GM18502 (cell line): ENCODE data around the gene TBXAS1.

ENCODE experiments used
- ATAC-seq: cut with Tn5 transposase; IDR thresholded peaks from one replicate; pipeline ENCODE4 v1.9.1; 2021; ENCODE audit warnings: mild to moderate bottlenecking; ENCODE audit not compliant: unreplicated experiment, poor library complexity

TBXAS1 gene

GRCh38 chr7:140013676-140014075 is 184.6 kb downstream of the TBXAS1 start:
- ATAC-seq = no peak

DNA sequence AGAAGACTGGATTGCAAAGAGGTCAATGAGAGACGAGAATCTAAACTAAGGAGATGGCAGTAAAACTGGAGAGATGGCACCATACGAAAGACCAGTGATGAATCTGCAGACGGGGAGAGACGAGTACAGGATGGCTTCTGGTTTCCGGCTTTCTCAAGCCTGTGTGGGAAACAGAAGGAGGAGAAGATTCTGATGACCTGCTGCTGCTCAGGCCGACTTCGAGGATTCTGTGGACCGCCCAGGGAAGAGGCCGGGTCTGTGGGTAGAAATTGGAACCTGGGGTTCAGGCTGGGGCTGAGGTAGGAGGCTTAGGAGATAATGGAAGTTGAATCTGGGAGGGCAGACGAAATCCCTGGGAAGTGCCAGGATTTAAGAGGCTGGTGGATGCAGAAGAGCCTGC is 185.1 kb downstream of the TBXAS1 start:
- no peak for ATAC-seq

- ATAC-seq = no peak
Observed at GRCh38 chr7:140015471-140015970, 186.5 kb downstream of the TBXAS1 start.

DNA sequence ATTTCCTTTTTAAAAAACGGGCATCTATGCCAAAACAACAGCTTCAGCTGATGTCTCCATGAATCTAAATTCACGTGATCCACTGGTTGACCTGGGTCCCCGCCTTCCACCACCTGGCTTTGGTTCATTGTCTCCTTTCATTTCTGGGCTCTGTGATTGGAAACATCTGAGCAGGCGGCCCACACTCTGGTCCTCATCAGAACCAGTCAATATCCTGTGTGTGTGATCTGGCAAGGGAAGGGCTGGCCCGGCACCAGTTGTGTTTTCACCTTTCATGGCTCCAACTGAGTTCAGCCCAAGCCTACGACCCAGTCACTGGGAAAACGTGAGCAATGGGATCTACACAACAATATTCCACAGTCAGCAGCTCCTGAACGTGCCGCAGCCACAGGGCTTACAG is 187.5 kb downstream of the TBXAS1 start:
- no peak for ATAC-seq

GRCh38 chr7:140017034-140017433 is 188.0 kb downstream of the TBXAS1 start:
- no peak for ATAC-seq

DNA sequence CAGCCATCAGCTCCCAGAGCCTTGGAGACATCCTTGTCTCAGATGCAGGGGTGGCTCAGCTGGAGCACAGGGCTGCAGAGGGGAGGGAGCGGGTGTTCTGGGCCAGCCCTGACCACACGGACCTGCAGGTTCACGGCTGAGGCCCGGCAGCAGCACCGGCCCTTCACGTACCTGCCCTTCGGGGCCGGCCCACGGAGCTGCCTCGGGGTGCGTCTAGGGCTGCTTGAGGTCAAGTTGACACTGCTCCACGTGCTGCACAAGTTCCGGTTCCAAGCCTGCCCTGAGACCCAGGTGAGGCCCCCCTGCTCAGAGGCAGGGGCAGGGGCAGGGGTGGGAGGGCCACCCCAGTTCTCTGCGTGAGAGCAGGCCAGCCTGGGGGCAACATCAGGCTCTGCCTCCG is 188.5 kb downstream of the TBXAS1 start:
- ATAC-seq = no peak

DNA sequence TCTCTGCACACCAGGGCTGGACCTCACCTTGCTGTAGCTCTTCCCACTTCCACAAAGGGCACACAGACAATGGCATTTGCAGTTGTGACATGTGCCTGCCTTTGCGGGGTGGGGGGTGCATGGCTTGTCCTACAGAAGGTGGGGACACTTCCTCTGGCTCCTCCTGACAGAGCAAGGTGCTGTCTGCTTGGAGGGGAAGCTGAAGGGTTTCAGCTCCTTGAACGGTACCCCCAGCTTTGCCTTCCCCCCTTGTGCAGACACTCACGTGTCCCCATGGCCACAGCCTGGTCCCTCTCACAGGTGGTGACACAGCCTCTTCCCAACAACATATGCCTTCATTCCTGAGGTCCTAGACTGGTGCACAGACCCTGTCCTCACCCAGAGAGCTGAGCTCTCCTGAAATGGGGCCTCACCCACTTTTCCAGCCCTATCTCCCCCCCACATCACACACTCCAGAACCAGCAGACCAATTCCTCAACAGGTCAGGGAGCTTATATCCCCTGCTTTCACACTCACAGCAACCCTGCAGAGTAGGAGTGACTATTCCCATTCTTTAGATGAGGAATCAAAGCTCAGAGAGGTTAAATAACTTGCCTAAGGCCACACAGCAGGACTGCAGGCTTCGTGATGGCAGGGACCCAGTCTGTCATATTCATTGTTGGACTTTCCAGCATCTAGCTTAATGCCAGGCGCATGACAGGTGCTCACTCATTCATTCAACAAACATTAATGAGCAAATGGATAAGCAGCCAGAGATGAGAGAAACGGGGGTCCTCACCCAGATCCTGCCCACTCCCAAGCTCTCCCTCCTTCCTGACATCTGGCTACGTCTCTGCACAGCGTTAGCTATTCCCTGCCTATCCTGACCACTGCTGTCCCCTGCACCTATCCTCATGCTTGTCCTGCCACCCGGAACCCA is 189.3 kb downstream of the TBXAS1 start:
- no peak for ATAC-seq

- no peak for ATAC-seq
Observed at GRCh38 chr7:140019172-140019571, 190.1 kb downstream of the TBXAS1 start.

GRCh38 chr7:140019606-140020005 is 190.5 kb downstream of the TBXAS1 start:
- no peak for ATAC-seq

DNA sequence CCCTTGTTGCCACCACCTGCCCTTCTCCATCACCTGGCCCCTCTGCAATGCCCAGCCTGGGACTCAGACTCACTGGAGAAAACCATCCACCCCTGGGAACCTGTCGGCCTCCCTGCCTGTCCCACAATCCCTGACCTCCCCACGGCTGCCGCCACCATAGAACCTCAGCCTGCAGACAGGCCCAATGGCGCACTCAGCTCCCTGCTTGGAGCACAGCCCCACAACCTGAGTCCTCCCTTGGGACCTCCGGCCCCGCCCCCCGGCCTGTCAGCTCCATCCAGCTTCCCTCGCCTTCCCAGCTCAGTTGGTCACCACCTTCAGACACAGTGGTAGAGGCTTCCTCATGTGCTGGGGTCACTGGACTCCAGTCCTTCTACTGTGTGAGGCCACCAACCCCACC is 192.5 kb downstream of the TBXAS1 start:
- ATAC-seq = no peak

DNA sequence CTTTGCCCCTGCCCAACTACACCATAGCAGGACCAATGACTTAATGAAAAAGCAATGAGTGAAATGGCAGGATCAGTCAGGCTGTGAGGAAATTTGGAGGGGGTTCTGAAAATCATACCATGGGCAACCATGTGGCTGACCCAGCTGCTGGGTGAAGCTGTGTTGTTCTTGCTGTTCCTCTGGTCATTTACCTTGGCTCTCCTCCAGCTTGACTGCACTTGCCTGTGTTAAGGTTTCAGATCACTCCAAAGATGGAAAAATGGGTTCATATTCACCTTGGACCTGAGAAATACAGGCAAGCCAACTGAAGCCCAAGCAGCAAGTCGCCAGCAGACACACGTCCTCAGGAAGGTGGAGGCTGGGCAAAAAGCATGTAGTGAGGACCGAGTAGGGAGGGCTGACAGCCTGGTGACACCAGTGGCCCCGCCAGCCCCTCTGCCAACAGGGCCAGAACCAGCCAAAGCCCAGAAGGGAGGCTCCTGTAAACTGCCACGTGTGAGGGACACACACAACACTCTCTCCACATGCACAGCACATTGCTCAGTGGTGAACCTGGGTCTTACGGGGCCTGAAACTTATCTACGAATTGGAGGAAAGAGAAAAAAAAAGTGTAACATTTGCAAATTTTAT is 193.6 kb downstream of the TBXAS1 start:
- ATAC-seq = no peak

GRCh38 chr7:140023728-140024127 is 194.7 kb downstream of the TBXAS1 start:
- no peak for ATAC-seq

DNA sequence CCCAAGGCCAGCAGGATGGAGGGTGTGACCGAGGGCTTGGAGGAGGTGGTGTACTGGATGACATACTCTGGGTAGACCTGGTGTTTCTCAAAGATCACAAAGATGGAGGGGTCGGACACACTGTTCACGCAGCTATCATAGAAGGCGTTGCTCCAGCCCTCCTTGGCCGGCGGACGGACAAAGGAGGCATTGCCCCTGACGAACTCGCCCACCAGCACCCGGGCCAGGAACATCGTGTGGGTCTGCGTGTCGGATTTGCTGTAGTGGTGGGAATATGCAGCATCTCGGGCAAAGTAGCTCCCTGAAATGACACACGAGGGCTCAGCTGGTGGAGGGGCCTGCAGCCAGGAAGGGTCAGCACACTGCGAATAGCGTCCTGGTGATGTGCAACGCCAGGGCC is 195.5 kb downstream of the TBXAS1 start:
- no peak for ATAC-seq

DNA sequence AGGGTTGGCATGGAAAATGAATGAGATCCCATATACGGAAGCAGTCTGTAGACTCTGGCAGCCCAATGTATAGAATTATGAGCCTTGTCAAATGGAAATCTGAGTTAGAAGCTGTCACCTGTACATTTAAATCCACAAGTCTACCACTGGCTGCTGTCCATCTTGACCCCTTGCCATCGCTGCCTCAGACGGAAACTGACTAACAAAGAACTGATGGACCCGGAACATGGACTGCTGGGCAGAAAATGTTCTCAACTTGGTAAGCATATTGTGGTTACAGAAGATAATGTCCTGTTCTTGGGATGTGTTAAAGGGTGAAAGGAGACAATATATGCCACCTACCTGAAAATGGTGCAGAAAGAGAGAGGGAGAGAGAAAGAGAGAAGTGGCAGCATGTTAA is 196.2 kb downstream of the TBXAS1 start:
- no peak for ATAC-seq

GRCh38 chr7:140025814-140026433 is 196.9 kb downstream of the TBXAS1 start:
- ATAC-seq = no peak

DNA sequence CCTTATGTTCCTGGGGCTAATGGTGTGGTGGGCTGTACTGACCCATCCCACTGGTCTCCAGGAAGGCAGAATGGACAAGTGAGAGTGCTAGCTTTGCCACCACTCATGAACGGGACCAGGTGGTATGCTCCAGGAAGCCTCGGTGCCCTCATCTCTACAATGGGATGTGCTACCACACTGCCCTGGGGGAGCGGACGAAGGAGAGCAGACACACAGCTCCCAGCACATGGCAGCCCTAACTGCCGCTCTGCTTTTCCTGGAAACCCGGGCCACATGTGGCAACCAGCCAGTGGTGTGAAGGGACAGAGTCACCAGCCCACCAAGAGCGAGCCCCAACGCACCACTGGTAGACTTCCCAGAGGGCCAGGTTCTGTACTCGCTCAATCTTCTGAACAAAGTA is 197.9 kb downstream of the TBXAS1 start:
- ATAC-seq = no peak

DNA sequence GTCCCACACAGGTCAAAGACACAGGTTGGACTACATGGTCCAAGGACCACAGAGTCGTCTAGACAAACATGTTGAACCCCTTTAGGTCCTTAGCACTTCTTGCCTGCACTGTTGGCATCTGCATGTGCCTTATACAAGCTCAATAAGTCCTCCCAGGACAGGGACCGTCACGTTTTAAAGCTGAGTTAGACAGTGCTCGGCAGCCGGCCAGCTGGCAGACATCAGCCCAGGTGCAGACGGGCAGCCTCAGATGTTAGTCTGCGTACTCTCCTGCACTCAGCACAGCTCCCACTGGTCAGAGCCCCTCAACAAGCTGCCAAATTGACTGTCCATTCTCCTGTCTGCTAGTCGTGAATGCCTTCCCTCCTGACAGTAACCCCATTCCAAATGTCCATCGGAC is 198.8 kb downstream of the TBXAS1 start:
- ATAC-seq = no peak

DNA sequence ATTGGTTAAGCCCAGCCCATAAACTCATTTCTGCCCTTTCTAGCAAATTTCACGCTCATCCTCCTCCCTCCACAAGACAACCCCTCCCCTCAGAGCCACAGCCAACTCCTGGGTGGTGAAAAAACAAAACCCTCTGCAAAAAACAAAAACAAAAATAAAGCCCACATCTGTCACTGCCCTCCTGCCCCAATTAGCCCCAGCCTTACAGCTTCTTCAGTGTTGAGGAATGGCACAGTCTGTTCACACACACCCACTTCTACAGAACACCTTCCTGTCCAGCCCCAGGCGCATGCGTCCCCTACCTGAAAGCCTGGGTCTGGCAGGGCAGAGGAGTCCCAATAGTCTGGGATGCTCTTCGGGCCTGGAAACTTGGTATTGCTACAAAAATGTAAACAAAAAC is 199.2 kb downstream of the TBXAS1 start:
- ATAC-seq = no peak

GRCh38 chr7:140029072-140029471 is 200.0 kb downstream of the TBXAS1 start:
- ATAC-seq = no peak

GRCh38 chr7:140031364-140031763 is 202.3 kb downstream of the TBXAS1 start:
- no peak for ATAC-seq

GRCh38 chr7:140033036-140033435 is 204.0 kb downstream of the TBXAS1 start:
- ATAC-seq = no peak
